GM06990 (cell line): Measurements from ENCODE around the gene PRR23C.
"Not testable (repeated sequence)": the region's sequence is repeated elsewhere in the genome, so short reads cannot be mapped to it uniquely, and the experiment has no call there.

Experiments
- DNase-seq: peaks from one replicate; pipeline ENCODE4 v3.0.0-alpha.2; 2011; ENCODE audit not compliant: insufficient read length; ENCODE audit errors: extremely low read depth
- H3K27me3 ChIP-seq: replicated peaks from 2 replicates; pipeline ENCODE4 v1.6.0; 2011; ENCODE audit warnings: low read length; ENCODE audit not compliant: control insufficient read depth, insufficient read depth
- H3K36me3 ChIP-seq: 2 replicates; pipeline ENCODE4 v1.5.1; 2011; ENCODE audit warnings: low read length; ENCODE audit not compliant: control insufficient read depth, insufficient read depth
- H3K4me3 ChIP-seq: replicated peaks from 2 replicates; pipeline ENCODE4 v1.5.1; 2011; ENCODE audit warnings: low read depth, mild to moderate bottlenecking, control low read depth, low read length
- CTCF ChIP-seq: IDR thresholded peaks from 2 replicates; pipeline ENCODE4 v1.5.1; 2011; ENCODE audit warnings: low read length, control low read depth, mild to moderate bottlenecking, inconsistent platforms; ENCODE audit not compliant: insufficient read depth, poor library complexity, severe bottlenecking

Gene PRR23C

GRCh38 chr3:139032326-139033002, 12.2 kb downstream of the PRR23C start:
- H3K4me3 ChIP-seq: no peak overlapping the region
- no peaks in the 10 kb centered on the region for H3K36me3 ChIP-seq
- no peaks in the 10 kb centered on the region for H3K27me3 ChIP-seq
- no peak for TF ChIP-seq CTCF
- no peak for DNase-seq

- H3K27me3 ChIP-seq, H3K4me3 ChIP-seq: not testable (repeated sequence)
Observed at GRCh38 chr3:139030576-139030975, 14.1 kb downstream of the PRR23C start.

GRCh38 chr3:139024968-139025367, 19.7 kb downstream of the PRR23C start:
- no peaks in the 10 kb centered on the region for H3K36me3 ChIP-seq
- DNase-seq: no peak
- H3K4me3 ChIP-seq: no peak overlapping the region
- no peak for TF ChIP-seq CTCF
- no peaks in the 10 kb centered on the region for H3K27me3 ChIP-seq

More at GRCh38 chr3:139030576-139030975, 14.1 kb downstream of the PRR23C start:
- H3K36me3 ChIP-seq, DNase-seq: not testable (repeated sequence)

GRCh38 chr3:139020868-139021234, 23.8 kb downstream of the PRR23C start, which contains the start of gene PRR23B:
TSS of gene PRR23B (minus strand) at chr3:139020926. CDS start at chr3:139020661, 265 bp downstream.
- no peaks in the 10 kb centered on the region for H3K36me3 ChIP-seq
- H3K27me3 ChIP-seq: no peaks in the 10 kb centered on the region
- H3K4me3 ChIP-seq: no peak within 1 kb of the TSS
- DNase-seq: no peak
- TF ChIP-seq CTCF: peak; percentile 15

- H3K27me3 ChIP-seq: no peaks in the 10 kb centered on the region
- H3K4me3 ChIP-seq: no peak overlapping the region
- no peaks in the 10 kb centered on the region for H3K36me3 ChIP-seq
- no peak for DNase-seq
- TF ChIP-seq CTCF: no peak
Observed at GRCh38 chr3:139020036-139020867, 24.4 kb downstream of the PRR23C start.

GRCh38 chr3:139016430-139017048, 28.2 kb downstream of the PRR23C start:
- no peak for DNase-seq
- no peak for TF ChIP-seq CTCF
- H3K36me3 ChIP-seq: no peaks in the 10 kb centered on the region
- no peak overlapping the region for H3K4me3 ChIP-seq
- H3K27me3 ChIP-seq: no peaks in the 10 kb centered on the region
